Retinal pigment epithelial cell (primary cell): ENCODE data around the gene RAB3IP.
A peak's percentile ranks its signal among the peaks of the same experiment; 100 is the strongest.

Experiments
- DNase-seq: peaks from one replicate; pipeline ENCODE4 v3.0.0-alpha.2; 2010; ENCODE audit warnings: low read depth
- H3K4me3 ChIP-seq: 2 replicates; pipeline ENCODE4 v1.5.1; 2011; ENCODE audit warnings: mild to moderate bottlenecking, low read length, control low read depth, moderate library complexity
- TF ChIP-seq, protein P1 (sequence below): conservative IDR thresholded peaks from 2 replicates; pipeline ENCODE4 v1.5.1; 2011; ENCODE audit warnings: low read depth, low read length, control low read depth, inconsistent platforms

The RAB3IP gene

DNA sequence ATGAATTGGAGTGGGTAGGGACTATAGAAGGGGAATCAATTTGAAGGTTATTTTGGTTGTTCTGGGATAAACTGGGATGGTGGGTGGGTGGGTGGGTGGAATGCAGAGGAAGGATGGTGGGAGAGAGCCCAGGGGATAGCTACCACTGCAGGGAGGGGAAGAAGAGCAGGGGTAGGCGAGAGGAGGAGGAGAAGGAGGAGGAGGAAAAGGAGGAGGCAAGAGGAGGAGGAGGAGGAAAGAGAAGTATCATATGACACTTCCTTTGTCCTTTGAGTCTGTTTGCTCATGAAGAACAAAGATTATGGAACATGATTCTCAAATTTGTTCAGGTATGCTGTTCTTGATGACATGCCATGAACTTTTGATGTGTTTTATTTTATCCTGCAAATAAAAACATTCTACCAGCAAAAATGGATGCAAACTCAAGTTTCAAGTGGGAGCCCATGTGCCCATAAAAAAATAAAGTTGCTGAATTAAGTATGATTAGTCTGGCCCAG, 35.5 kb upstream of the RAB3IP start:
- DNase-seq, result no peak
- no peak overlapping the region for H3K4me3 ChIP-seq
- TF ChIP-seq, protein P1, sequence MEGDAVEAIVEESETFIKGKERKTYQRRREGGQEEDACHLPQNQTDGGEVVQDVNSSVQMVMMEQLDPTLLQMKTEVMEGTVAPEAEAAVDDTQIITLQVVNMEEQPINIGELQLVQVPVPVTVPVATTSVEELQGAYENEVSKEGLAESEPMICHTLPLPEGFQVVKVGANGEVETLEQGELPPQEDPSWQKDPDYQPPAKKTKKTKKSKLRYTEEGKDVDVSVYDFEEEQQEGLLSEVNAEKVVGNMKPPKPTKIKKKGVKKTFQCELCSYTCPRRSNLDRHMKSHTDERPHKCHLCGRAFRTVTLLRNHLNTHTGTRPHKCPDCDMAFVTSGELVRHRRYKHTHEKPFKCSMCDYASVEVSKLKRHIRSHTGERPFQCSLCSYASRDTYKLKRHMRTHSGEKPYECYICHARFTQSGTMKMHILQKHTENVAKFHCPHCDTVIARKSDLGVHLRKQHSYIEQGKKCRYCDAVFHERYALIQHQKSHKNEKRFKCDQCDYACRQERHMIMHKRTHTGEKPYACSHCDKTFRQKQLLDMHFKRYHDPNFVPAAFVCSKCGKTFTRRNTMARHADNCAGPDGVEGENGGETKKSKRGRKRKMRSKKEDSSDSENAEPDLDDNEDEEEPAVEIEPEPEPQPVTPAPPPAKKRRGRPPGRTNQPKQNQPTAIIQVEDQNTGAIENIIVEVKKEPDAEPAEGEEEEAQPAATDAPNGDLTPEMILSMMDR, result no peak

DNA sequence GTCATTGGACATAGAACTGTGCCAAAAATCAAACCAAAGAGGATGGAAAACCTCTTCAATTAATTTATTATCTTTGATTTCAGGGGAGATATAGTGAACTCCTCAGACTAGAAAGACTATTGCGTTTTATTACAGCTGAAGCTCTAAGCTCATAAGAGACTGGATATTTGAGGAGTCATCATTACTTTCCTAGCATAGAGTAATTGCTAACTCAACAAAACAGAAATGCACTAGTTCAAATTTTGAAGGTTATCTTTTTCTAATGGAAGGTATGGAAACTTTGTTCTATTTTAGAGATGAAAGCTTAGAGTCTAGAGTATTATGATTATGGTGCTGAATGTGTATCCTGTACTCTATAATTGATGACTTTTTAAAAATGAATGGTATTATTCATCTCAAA, 34.3 kb upstream of the RAB3IP start:
- DNase-seq, result no peak
- no peak overlapping the region for H3K4me3 ChIP-seq
- TF ChIP-seq, protein P1, result no peak

DNA sequence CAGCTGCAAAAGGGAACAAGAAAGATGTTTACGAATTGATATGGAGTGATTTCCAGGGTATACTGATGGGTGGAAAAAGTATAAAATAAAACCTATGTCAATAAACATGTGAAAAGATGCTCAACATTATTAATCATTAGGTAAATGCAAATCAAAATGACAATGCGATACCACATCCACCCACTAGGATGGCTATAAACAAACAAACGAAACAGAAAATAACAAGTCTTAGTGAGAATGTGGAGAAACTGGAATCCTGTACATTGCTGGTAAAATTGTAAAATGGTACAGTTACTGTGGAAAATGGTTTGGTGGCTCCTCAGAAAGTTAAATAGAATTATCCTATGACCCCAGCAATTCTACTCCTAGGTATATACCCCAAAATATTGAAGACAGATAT, 30.0 kb upstream of the RAB3IP start:
- TF ChIP-seq, protein P1, result peak; percentile 14
- no peak overlapping the region for H3K4me3 ChIP-seq
- DNase-seq, result no peak

DNA sequence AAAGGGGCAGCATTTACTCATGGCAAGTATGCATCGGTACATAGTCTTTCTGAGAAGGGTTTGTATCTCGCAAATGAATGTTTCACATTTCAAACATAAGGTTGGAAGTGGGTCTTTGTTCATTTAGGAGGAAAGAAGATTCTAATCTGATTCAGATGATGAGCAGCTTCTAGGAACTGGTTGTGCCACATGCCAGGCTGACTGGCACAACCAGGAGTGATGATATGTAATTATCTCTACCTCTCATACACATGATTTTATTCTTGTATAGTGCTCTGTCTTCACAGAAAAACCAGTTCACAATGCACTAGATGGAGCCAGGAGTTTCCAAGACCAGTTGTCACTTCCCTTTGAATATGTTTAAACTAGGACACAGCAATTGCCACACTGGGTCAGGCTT, 25.8 kb upstream of the RAB3IP start:
- no peak overlapping the region for H3K4me3 ChIP-seq
- TF ChIP-seq, protein P1, result no peak
- DNase-seq, result no peak

DNA sequence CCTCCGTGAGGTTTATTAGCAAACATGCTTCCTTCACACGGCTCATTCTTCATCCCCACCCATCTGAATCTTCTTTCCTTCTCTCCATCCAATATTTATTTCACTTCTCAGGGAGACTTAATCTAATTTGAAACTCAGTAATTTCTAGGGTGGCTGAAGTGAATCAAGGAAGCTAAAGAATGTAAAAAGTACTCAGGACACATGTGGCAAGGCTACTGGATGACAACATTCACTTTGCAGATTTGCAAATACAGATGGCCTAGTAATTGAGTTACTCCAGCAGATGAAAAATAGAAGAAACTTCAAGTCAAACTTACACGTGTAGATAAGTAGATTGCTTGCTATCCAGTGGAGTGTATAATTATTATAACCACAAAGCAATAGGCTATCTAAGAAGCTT, 24.1 kb upstream of the RAB3IP start:
- TF ChIP-seq, protein P1, result no peak
- DNase-seq, result no peak

DNA sequence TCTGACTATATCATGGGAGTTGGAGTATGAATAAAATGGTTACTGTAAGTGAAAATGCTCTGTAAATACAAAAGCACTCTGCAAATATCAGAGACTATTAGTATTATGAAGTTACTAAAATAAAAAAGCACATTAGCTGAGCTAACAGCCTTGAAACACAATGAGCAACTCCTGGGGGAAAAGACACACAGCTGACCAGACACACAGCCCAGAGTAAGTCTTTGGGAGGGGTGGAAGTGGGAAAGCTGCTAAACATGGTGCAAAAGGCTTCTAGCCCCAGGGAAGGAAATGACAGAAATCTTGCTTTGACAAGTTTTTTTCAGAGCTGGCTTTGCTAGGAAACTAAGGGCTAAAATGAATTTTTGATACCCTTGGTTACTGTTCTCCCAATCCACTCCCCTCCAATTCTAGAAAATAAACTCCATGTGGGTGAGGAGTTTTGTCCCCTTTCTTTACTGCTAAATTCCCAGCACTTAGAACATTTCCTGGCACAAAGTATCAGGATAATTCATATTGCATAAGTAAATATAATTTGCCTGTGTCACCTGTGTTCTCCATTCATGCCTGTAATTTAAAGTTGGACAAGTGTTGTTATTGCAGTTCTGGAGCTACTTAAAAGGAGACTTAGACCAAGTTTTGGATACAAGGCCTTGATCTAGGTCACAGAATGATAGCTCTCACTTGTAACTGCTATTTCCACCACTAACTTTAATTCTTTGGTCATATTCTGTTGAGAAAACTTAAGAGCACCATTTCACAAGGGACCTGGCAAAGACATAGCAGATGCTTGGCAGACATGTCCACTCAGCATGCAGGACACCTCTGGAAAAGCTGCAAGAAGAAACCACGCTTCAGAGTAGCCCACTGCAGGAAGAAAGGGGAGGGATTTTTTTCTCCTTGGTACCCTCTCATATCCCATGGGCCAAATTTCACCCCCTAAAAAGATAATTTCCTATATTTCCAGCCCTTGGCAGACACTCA, 19.0 kb upstream of the RAB3IP start:
- no peak for DNase-seq
- H3K4me3 ChIP-seq, result no peak overlapping the region
- TF ChIP-seq, protein P1, result no peak

More for the DNA sequence above, 24.1 kb upstream of the RAB3IP start:
- no peak overlapping the region for H3K4me3 ChIP-seq

DNA sequence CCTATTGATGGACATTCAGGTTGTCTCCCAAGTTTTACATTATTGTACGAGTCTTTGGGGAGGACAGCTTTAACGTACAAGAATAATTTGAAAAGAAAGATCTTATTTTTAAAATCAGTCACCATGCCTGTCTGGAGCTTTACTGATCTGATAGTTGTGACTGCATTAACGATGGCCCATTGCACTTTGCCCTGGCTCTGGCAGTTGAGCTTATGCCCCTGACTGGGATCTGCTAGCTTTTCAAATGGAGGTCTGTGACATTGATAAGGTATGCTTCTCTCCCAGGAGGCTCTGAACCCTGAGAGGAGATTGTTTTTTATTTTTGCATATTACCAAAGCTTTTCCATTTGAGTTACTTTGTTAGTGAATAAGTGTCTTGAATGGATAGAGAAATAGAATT, 17.9 kb upstream of the RAB3IP start:
- TF ChIP-seq, protein P1, result no peak
- no peak overlapping the region for H3K4me3 ChIP-seq
- DNase-seq, result no peak
